ENCODE data around the gene MGAT3.

GRCh38 chr22:39513791-39514190 lies 57.0 kb downstream of the MGAT3 start:
- TF ChIP-seq EP300 (IDR thresholded peaks at IDR 0.05; ENCODE audit: borderline replicate concordance in 1 of 2, low read depth in 2 of 2, low read length in 2 of 2) (no peak), POLR2A (IDR thresholded peaks at IDR 0.05; ENCODE audit: control extremely low read depth in 1 of 2, low read depth in 2 of 2, low read length in 2 of 2) (no peak), SRF (IDR thresholded peaks at IDR 0.05; ENCODE audit: low read depth, low read length) (no peak), CTCF (IDR thresholded peaks at IDR 0.05; ENCODE audit: control extremely low read depth in 1 of 3, insufficient read depth in 1 of 3, low read depth in 1 of 3, low read length in 3 of 3) (no peak), POLR2AphosphoS5 (IDR thresholded peaks at IDR 0.05; ENCODE audit: low read depth, low read length) (no peak)

All from H1 (cell line).